AG04450 (cell line): ENCODE measurements around the gene PTH2. TPM values are rescaled to one million over a fixed set of nuclear protein-coding genes. Genes with fewer than 3 reads are reported as not detected.

ENCODE experiments used
- CTCF ChIA-PET: fragments of 300-600, 350-600 bp; formaldehyde crosslinking; extraction: SDS; loops from one replicate; lab custom pipeline; 2022; ENCODE audit warnings: antibody characterized with exemption, inconsistent platforms; lab: Charles Lee
- POLR2A ChIA-PET: fragments of 350-600 bp; formaldehyde crosslinking; extraction: SDS; loops from one replicate; lab custom pipeline; 2021; ENCODE audit warnings: antibody characterized with exemption, inconsistent platforms; lab: Yijun Ruan, JAX
- DNase-seq: peaks from one replicate; pipeline ENCODE4 v3.0.0-alpha.2; 2011; ENCODE audit warnings: low read depth, low spot score
- H3K27ac ChIP-seq: one replicate; pipeline ENCODE4 v1.5.1; 2012; ENCODE audit warnings: low read depth, low read length, control low read depth
- H3K27me3 ChIP-seq: one replicate; pipeline ENCODE4 v1.6.0; 2012; ENCODE audit warnings: low read length; ENCODE audit not compliant: control insufficient read depth, insufficient read depth
- H3K4me3 ChIP-seq: 2 replicates; pipeline ENCODE4 v1.5.1; 2011; ENCODE audit warnings: mild to moderate bottlenecking, low read depth, low read length, control low read depth
- H3K9me3 ChIP-seq: 2 replicates; pipeline ENCODE4 v1.5.1; 2012; ENCODE audit warnings: low read length; ENCODE audit not compliant: control insufficient read depth, insufficient read depth
- CTCF ChIP-seq: IDR thresholded peaks from 2 replicates; pipeline ENCODE4 v1.5.1; 2011; ENCODE audit warnings: low read depth, low read length, control low read depth, inconsistent platforms
- polyA minus RNA-seq: library from RNA; depleted of rRNA, polyadenylated mRNA; stranded (reverse); fragments of >200 nt; gene quantifications from 2 replicates; pipeline ENCODE4 v1.2.3, GENCODE V29; 2011; rRNA and poly(A)+ RNA removed
- polyA plus RNA-seq: library from polyadenylated mRNA; depleted of rRNA; stranded (reverse); fragments of >200 nt; gene quantifications from 2 replicates; pipeline ENCODE4 v1.2.3, GENCODE V29; 2011; rRNA removed

The PTH2 gene
- not detected in 2 replicates for polyA plus RNA-seq
- polyA minus RNA-seq = not detected in 2 replicates

GRCh38 chr19:49423071-49423984 is at the start of gene PTH2:
TSS of gene PTH2 (minus strand) at chr19:49423441. CDS start at chr19:49423339, 102 bp downstream.
- DNase-seq = no peak
- ChIA-PET CTCF (no interaction called here), POLR2A (no interaction called here)
- H3K27me3 ChIP-seq = peaks cover 91% of the 10 kb centered on the region
- peaks cover 4% of the 10 kb centered on the region; the same call in 1 of the 2 replicates for H3K9me3 ChIP-seq
- TF ChIP-seq CTCF = no peak
- H3K27ac ChIP-seq = no peak within 1 kb of the TSS
- H3K4me3 ChIP-seq = no peak within 1 kb of the TSS

- Histone ChIP-seq H3K9me3 (no peaks in the 10 kb centered on the region; the same call in 1 of the 2 replicates), H3K4me3 (no peak overlapping the region), H3K27me3 (no peaks in the 10 kb centered on the region), H3K27ac (no peak overlapping the region)
- no peak for DNase-seq
- POLR2A ChIA-PET = no interaction called here
- no peak for TF ChIP-seq CTCF
- CTCF ChIA-PET = interaction anchor here (0.7 to 2.0 kb wide), 11 partner anchors 8 to 208 kb away, joined by 3 to 30 read pairs (median 8); partner anchors contain the start of genes ALDH16A1 and PIH1D1
These were observed 49.7 kb upstream of the PTH2 start for GRCh38 chr19:49472936-49473335.

GRCh38 chr19:49470615-49470978 is 47.4 kb upstream of the PTH2 start:
- POLR2A ChIA-PET = no interaction called here
- H3K9me3 ChIP-seq = no peaks in the 10 kb centered on the region; the same call in 1 of the 2 replicates
- no peak for TF ChIP-seq CTCF
- H3K27ac ChIP-seq = no peak overlapping the region
- CTCF ChIA-PET = interaction anchor here (0.6 to 1.5 kb wide), 3 partner anchors 20 to 76 kb away, joined by 4 to 5 read pairs (median 4); no protein-coding TSS in a partner anchor
- no peaks in the 10 kb centered on the region for H3K27me3 ChIP-seq
- no peak for DNase-seq
- no peak overlapping the region for H3K4me3 ChIP-seq

- no peaks in the 10 kb centered on the region for H3K27me3 ChIP-seq
- POLR2A ChIA-PET = no interaction called here
- 0 out of 2 replicates have a peak, but pooled peaks have one; percentile 5 for TF ChIP-seq CTCF
- no peak overlapping the region for H3K4me3 ChIP-seq
- CTCF ChIA-PET = interaction anchor here (0.6 to 1.5 kb wide), 3 partner anchors 20 to 77 kb away, joined by 4 to 5 read pairs (median 4); no protein-coding TSS in a partner anchor
- no peaks in the 10 kb centered on the region; the same call in 1 of the 2 replicates for H3K9me3 ChIP-seq
- no peak for DNase-seq
- no peak overlapping the region for H3K27ac ChIP-seq
These were observed 46.8 kb upstream of the PTH2 start for GRCh38 chr19:49469828-49470614.
